ENCODE measurements around the gene ALOX15. TPM values are rescaled to one million over a fixed set of nuclear protein-coding genes. Genes with fewer than 3 reads are reported as not detected.

The ALOX15 gene
- total RNA-seq, 1 experiment from 2014 or later, result not detected

- no TSS peak for BruUV-seq (replicated peaks)
These were observed 31.7 kb upstream of the ALOX15 start for GRCh38 chr17:4673169-4673568.

GRCh38 chr17:4672751-4673150 lies 31.3 kb upstream of the ALOX15 start:
- H3K4me1 ChIP-seq (ENCODE audit: insufficient read depth, low read length), result no peaks in the 10 kb centered on the region
- H4K20me1 ChIP-seq (ENCODE audit: low read length), result no peaks in the 10 kb centered on the region
- ChIA-PET POLR2A (ENCODE audit: unreplicated experiment) (no interaction called here), CTCF (no interaction called here)
- no peak overlapping the region for H3K9ac ChIP-seq (ENCODE audit: low read length)
- no peak overlapping the region for H3K4me2 ChIP-seq (ENCODE audit: low read length)
- no peaks in the 10 kb centered on the region for H3K9me3 ChIP-seq (ENCODE audit: low read length)
- no peak overlapping the region for H2AFZ ChIP-seq (ENCODE audit: low read length)
- H3K9me2 ChIP-seq (replicated peaks; ENCODE audit: low read length), result no peaks in the 10 kb centered on the region
- no peaks in the 10 kb centered on the region for H3F3A ChIP-seq (ENCODE audit: low read length, unreplicated experiment)
- TF ChIP-seq EZH2 (IDR thresholded peaks at IDR 0.05; ENCODE audit: low read length, unreplicated experiment) (no peak), EZH2phosphoT487 (IDR thresholded peaks at IDR 0.05; ENCODE audit: borderline replicate concordance, low read length) (no peak)
- TF ChIP-seq, protein P1, sequence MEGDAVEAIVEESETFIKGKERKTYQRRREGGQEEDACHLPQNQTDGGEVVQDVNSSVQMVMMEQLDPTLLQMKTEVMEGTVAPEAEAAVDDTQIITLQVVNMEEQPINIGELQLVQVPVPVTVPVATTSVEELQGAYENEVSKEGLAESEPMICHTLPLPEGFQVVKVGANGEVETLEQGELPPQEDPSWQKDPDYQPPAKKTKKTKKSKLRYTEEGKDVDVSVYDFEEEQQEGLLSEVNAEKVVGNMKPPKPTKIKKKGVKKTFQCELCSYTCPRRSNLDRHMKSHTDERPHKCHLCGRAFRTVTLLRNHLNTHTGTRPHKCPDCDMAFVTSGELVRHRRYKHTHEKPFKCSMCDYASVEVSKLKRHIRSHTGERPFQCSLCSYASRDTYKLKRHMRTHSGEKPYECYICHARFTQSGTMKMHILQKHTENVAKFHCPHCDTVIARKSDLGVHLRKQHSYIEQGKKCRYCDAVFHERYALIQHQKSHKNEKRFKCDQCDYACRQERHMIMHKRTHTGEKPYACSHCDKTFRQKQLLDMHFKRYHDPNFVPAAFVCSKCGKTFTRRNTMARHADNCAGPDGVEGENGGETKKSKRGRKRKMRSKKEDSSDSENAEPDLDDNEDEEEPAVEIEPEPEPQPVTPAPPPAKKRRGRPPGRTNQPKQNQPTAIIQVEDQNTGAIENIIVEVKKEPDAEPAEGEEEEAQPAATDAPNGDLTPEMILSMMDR (conservative IDR thresholded peaks at IDR 0.05; ENCODE audit: low read depth, low read length), result no peak
- H3K27ac ChIP-seq (ENCODE audit: low read length), result no peak overlapping the region
- intact Hi-C loops (cut with micrococcal nuclease), result no loop called here
- DNase-seq, result no peak
- H3K4me3 ChIP-seq (ENCODE audit: low read length), result no peak overlapping the region
- H3K27me3 ChIP-seq (ENCODE audit: low read length), result no peaks in the 10 kb centered on the region
- no peaks in the 10 kb centered on the region for H3K79me2 ChIP-seq (ENCODE audit: low read length)
- ATAC-seq, result no peak
- BruUV-seq (replicated peaks), result no TSS peak
- peaks cover 28% of the 10 kb centered on the region for H3K36me3 ChIP-seq (ENCODE audit: low read depth, low read length)

More at GRCh38 chr17:4673169-4673568, 31.7 kb upstream of the ALOX15 start:
- peaks cover 2% of the 10 kb centered on the region for H3K4me1 ChIP-seq (ENCODE audit: insufficient read depth, low read length)
- no peaks in the 10 kb centered on the region for H3K9me2 ChIP-seq (replicated peaks; ENCODE audit: low read length)
- no peak overlapping the region for H3K27ac ChIP-seq (ENCODE audit: low read length)
- intact Hi-C loops (cut with micrococcal nuclease), result no loop called here
- H3K9me3 ChIP-seq (ENCODE audit: low read length), result no peaks in the 10 kb centered on the region
- ChIA-PET CTCF (no interaction called here), POLR2A (ENCODE audit: unreplicated experiment) (no interaction called here)
- H3K79me2 ChIP-seq (ENCODE audit: low read length), result no peaks in the 10 kb centered on the region
- no peak for ATAC-seq
- H3K4me2 ChIP-seq (ENCODE audit: low read length), result no peak overlapping the region
- TF ChIP-seq, protein P1 (conservative IDR thresholded peaks at IDR 0.05; ENCODE audit: low read depth, low read length), result no peak
- no peak for TF ChIP-seq EZH2 (IDR thresholded peaks at IDR 0.05; ENCODE audit: low read length, unreplicated experiment)
- no peak for TF ChIP-seq EZH2phosphoT487 (IDR thresholded peaks at IDR 0.05; ENCODE audit: borderline replicate concordance, low read length)
- H3K9ac ChIP-seq (ENCODE audit: low read length), result no peak overlapping the region
- H3K36me3 ChIP-seq (ENCODE audit: low read depth, low read length), result peaks cover 28% of the 10 kb centered on the region
- H2AFZ ChIP-seq (ENCODE audit: low read length), result no peak overlapping the region
- no peaks in the 10 kb centered on the region for H4K20me1 ChIP-seq (ENCODE audit: low read length)
- no peaks in the 10 kb centered on the region for H3F3A ChIP-seq (ENCODE audit: low read length, unreplicated experiment)
- no peak for DNase-seq
- H3K27me3 ChIP-seq (ENCODE audit: low read length), result no peaks in the 10 kb centered on the region
- no peak overlapping the region for H3K4me3 ChIP-seq (ENCODE audit: low read length)

GRCh38 chr17:4672055-4672630 lies 30.7 kb upstream of the ALOX15 start:
- H3K9ac ChIP-seq (ENCODE audit: low read length), result no peak overlapping the region
- ChIA-PET CTCF (no interaction called here), POLR2A (ENCODE audit: unreplicated experiment) (no interaction called here)
- no peak overlapping the region for H3K27ac ChIP-seq (ENCODE audit: low read length)
- no peak for DNase-seq
- H2AFZ ChIP-seq (ENCODE audit: low read length), result no peak overlapping the region
- H3K4me3 ChIP-seq (ENCODE audit: low read length), result no peak overlapping the region
- no peaks in the 10 kb centered on the region for H3K79me2 ChIP-seq (ENCODE audit: low read length)
- no peaks in the 10 kb centered on the region for H3F3A ChIP-seq (ENCODE audit: low read length, unreplicated experiment)
- peaks cover 22% of the 10 kb centered on the region; the same call in 1 of the 2 replicates for H3K36me3 ChIP-seq (ENCODE audit: low read depth, low read length)
- H3K27me3 ChIP-seq (ENCODE audit: low read length), result no peaks in the 10 kb centered on the region
- BruUV-seq (replicated peaks), result no TSS peak
- no peaks in the 10 kb centered on the region for H4K20me1 ChIP-seq (ENCODE audit: low read length)
- no peaks in the 10 kb centered on the region for H3K9me3 ChIP-seq (ENCODE audit: low read length)
- intact Hi-C loops (cut with micrococcal nuclease), result no loop called here
- H3K9me2 ChIP-seq (replicated peaks; ENCODE audit: low read length), result no peaks in the 10 kb centered on the region
- H3K4me2 ChIP-seq (ENCODE audit: low read length), result no peak overlapping the region
- TF ChIP-seq, protein P1 (conservative IDR thresholded peaks at IDR 0.05; ENCODE audit: low read depth, low read length), result no peak
- TF ChIP-seq EZH2phosphoT487 (IDR thresholded peaks at IDR 0.05; ENCODE audit: borderline replicate concordance, low read length) (no peak), EZH2 (IDR thresholded peaks at IDR 0.05; ENCODE audit: low read length, unreplicated experiment) (no peak)
- ATAC-seq, result no peak
- H3K4me1 ChIP-seq (ENCODE audit: insufficient read depth, low read length), result no peaks in the 10 kb centered on the region

Data from PC-3 (cell line).